ENCODE measurements around the gene FAM131C.
"Not testable (repeated sequence)": the region's sequence is repeated elsewhere in the genome, so short reads cannot be mapped to it uniquely, and the experiment has no call there.

Gene FAM131C, protein sequence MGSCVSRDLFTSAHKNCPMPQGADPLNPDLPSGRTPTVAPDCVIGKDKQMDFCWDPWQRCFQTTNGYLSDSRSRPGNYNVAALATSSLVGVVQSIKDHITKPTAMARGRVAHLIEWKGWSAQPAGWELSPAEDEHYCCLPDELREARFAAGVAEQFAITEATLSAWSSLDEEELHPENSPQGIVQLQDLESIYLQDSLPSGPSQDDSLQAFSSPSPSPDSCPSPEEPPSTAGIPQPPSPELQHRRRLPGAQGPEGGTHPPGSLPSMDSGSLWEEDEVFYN

DNA sequence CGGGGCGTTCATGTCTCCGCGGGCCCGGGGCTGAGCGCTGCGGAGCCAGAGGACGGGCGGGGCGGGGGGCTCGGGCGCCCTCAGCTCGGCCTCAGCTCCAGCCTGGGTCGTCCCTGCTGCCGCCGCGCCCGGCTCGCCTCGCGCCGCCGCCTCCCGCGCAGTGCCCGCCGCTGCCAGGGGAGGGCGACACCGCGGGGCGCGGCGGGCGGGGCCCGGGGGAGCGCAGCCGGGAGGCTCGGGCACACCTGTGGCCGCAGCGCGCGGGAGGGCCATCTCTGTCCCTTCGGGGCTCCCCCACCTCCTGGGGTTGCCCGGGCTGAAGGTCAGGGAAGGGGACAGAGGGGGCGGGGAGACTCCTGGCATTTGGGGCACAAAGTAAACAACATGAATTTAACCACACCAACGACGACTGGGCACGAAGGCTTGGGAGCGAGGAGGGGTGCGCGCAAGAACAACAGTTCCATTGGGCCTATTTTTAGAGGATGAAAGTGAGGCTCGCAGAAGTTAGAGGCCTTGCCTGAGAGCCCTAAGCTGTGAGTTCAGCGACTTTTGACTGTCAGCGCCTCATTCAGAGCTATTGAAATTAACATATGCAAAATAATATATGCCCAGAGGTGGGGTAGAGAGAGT, at the start of gene FAM131C:
FAM131C (minus strand) TSS at position 162 of the 630 bp plus-strand sequence. CDS start 209 bp downstream, outside the sequence.
- peak; percentile 46 for DNase-seq

DNA sequence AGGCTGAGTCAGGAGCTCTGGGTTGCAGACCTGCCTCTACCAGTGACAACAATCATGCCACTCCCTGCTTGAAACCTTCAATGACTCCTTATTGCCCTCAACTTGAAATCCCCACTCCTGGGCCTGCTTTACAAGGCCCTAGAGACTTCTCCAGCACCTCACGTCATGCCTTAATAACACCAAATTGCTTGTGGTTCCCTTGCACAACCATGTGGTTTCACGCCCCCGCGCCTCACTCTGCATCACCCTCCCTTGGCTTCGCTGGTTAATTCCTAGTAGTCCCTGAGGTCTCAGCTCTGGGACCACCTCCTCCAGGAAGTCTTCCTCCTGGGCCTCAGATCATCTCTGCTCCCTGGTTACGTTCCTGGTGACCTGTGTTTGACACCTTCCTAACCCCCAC, 49.5 kb upstream of the FAM131C start:
- no peak for DNase-seq

DNA sequence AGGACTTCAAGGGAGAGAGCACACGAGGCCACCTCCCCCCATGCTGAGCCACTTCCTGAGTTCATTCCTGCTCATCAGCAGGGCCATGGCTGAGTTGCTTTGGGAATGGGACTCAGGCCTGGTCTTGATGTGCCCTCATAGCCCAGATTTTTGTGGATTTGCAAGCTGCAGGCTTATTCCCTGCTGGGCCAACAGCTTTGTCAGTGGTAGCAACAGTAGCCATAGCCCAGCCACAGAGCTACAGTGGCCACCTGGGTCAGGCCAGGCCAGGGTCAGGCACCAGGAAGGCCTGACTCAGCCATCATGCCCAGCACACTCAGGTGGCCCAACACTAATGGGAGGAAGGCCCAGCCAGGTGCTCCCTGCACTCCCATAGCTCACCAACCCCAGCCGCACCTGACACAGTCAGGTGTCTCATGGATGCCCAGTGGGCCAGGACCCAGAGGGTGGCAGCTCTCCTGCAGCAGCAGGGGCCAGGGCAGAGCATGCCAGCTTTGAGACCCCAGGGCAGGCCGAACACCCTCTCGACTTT, 49.0 kb upstream of the FAM131C start:
- DNase-seq: no peak

DNA sequence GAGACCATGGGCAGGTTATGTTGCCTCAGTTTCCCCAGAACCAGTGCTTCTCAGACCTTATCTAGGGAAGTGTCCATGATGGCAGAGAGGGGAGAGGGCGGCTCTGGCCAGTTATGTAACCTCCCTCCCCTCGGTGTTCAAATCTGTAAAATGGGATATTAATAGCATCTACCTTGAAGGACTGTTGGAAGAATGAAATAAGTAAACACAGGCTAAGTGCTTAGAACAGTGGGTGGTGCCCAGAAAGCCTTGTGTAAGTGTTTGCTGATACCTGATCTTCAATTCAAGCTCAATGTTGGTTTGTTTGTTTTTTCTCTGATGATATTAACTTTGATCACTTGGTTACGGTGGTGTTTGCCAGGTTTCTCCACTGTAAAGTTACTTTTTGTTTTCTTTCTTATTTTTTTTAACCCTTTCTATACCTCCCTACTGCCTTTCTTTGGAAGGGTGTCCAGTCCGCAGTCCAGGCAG, 47.5 kb upstream of the FAM131C start:
- DNase-seq: no peak

DNA sequence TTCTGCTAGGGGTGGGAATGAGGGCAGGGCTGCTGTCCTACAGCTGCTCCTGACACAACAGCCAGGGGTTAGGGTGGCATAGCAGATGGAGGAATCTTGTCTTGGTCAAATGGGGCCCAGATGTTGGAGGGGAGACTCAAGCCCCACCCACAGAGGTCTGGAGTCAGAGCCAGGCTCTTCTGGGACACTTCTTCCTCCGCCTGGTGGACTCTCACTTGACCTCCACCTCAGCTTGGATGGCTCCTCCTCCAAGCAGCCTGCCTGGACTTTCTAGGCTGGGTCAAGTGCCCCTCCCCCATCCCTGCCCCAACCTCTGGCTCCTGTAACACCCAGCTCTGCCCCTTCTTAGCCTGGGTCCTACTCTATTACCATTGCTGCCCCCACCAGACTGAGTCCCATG, 47.0 kb upstream of the FAM131C start:
- no peak for DNase-seq

DNA sequence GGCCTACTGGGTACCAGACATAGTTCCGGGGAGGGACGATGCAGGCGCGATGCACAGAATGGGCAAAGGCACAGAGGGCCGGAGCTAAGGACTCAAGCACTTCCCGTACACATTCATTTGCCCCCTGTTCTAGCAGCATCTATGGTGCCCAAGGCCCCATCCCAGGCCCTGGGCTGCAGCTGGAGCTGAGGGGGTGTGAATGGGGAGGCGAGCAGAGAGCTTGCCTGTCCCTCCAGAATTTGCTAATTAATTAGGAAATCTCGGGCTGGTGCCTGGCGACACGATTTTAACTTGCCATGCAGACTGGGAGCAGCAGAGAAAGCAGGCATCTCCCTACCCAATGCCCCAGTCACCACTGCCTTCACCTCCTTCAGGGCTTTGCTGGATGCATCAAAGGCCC, 46.5 kb upstream of the FAM131C start:
- no peak for DNase-seq

DNA sequence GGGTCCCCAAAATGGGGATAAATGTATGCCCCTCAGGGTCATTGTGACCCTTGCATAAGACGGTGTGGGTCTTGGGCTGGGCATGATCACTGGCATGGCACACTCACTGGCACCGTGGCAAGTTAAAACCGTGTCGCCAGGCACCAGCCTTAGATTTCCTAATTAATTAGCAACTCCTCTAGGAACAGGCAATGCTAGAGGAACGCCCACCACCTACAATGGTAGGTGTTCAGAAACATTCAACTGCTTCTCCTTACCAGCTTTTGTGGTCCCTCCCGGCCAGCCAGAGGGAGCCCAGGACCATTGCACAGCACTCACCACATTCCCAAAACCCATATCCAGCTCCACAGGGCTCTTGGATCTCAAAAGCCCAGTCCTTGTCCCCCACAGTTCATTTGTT, 46.1 kb upstream of the FAM131C start:
- DNase-seq: no peak

DNA sequence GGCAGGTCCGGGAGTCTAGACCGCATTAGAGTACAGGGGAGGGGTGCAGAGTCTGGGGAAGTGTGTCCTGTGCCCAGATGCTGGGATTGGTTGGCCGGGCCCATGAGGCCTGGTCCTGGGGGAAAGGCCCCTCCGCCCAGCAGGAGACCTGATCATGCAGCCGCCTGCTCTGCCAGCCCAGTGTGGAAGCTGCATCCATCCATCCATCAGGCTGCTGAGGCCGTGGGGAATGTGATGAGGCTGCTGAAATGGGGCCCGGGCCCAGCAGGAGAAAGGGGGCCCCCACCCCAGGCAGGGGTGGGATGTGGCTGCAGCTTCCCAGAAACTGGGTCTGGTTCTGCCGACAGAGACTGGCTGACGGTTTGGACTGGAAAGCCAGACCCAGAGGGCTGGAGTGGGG, 45.3 kb upstream of the FAM131C start:
- no peak for DNase-seq

DNA sequence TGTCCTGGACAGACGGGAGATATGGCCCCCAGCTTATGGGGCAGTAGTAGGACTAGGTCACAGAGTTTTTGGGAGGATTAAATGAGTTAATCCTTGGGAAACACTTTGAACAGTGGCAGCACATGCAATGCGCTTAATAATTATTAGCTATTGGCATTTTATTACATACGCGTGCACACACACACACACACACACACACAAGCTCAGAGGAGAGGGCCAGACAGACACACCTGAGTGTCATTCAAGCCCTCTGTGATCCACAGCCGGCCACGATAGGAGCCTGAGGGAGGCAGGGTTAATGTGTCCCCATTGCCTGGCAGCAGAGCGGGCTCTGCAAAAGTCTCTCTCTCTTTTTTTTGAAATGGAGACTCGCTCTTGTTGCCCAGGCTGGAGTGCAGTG, 44.5 kb upstream of the FAM131C start:
- no peak for DNase-seq

DNA sequence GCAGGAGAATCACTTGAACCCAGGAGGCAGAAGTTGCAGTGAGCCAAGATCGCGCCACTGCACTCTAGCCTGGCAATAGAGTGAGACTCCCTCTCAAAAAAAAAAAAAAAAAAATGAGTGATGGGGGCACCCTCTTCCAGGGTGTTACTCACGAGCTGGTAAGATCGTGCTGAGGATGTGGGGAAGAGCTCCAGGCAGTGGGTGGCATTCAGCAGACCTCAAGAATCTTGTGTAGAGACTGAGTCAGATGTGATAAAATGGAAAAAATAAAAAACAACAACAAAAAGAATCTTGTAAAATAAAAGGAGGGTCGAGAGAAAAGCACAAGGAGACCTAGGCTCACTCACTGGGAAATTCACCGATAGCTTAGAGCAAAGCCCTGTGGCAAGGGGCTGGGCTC, 43.9 kb upstream of the FAM131C start:
- no peak for DNase-seq

DNA sequence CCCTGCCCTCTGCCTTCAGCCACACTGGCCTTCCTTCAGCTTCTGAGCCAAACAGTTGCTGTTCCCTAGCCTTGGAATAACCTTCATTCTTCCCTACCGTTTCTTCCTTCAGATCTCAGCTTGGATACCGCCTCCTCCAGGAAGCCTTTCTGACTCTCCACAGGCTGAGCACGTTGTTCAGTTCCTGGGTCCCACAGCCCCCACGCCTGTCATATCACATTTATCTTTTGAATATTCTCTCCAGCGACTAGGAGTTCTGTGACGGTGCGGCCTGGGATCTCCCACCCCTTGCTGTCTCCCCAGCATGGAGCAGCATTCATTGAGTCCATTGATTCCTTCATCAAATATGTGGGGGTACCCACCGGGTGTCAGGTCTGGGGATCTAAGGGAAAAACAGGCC, 43.2 kb upstream of the FAM131C start:
- no peak for DNase-seq

DNA sequence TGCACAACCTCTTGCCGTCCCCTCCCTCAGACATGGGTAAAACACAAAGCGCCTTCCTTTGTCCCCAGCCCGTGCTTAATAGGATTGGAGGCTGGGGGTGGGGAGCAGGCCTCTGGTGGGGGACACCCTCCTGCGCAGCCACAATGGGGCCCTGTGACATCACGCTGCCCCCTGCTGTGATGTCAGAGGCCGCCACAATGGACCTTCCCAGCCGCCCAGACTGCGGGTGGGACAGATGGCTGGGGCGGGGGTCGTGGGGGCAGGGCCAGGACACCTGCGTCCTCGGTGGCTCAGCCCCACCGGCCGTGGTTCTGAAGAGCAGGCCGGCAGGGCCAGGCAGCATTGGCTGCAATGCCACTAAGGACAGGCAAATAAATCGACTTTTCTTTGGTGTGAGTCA, 42.6 kb upstream of the FAM131C start:
- DNase-seq: peak; percentile 70

DNA sequence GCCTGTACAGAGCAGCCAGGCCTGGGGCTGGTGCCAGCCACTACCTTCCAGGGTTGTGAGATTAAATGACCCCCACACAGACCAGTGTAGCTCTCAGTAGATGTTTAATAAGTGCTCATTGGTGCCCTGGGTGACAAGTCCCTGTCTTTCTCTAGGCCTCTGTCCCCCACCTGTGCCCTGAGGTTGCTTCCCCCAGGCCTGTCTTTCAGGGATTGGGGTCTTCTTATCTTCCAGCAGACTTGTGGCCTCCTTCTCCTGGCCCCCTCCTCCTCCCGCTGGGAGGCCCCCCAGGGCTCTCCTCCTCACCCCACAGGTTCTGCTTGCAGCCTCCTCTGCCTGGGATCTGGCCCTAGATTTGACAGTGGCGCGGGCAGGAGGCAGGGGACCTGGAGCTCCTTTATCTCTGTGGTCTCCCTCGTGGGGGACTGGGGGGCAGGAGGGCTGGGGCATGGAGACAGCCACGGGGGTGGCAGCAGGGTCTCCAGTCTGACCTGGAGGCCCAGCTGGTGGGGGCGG, 42.1 kb upstream of the FAM131C start:
- DNase-seq: no peak

DNA sequence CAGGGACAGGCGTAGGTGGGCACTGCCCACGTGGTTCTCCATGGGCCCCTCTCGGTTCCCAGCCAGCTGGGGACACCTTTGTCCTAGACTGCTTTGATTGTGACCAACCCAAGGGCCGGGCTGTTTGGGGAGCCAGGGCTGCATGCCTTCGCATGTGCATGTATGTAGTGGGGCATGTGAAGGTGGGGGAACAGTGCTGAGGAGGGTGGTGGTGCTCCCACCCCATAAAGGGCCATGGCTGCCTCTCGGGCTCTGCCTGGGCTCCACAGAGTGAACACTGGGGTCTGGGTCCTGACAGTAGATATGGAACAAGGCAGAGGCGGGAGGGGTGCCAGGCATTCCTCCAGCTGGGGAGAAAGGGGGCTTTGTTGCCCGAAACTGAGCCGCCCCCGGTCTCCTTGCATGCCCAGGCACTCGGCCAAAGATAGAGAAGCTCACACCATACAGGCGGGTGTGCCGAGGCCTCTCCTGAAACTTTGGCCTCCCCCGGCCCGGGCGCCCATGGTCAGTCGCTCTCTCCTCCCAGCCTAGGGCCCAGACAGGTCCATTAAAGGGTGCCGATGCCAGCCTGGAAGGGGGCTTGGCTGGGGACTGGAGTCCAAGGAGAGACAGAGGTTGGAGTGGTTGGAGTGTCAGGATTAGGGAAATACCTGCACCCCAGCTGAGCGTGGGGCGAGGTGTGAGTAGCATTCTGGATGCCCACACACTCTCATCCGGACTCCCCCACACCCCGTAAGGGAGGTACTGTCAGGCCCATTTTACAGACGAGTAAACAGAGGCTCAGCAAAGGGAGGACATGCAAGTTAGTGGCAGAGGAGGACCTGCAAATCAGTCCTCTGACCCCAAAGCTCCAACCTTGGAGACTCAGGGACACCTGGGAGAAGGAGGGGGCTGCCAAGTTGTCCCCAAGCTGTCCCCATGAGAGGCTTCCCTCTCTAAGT, 41.3 kb upstream of the FAM131C start:
- DNase-seq: no peak

DNA sequence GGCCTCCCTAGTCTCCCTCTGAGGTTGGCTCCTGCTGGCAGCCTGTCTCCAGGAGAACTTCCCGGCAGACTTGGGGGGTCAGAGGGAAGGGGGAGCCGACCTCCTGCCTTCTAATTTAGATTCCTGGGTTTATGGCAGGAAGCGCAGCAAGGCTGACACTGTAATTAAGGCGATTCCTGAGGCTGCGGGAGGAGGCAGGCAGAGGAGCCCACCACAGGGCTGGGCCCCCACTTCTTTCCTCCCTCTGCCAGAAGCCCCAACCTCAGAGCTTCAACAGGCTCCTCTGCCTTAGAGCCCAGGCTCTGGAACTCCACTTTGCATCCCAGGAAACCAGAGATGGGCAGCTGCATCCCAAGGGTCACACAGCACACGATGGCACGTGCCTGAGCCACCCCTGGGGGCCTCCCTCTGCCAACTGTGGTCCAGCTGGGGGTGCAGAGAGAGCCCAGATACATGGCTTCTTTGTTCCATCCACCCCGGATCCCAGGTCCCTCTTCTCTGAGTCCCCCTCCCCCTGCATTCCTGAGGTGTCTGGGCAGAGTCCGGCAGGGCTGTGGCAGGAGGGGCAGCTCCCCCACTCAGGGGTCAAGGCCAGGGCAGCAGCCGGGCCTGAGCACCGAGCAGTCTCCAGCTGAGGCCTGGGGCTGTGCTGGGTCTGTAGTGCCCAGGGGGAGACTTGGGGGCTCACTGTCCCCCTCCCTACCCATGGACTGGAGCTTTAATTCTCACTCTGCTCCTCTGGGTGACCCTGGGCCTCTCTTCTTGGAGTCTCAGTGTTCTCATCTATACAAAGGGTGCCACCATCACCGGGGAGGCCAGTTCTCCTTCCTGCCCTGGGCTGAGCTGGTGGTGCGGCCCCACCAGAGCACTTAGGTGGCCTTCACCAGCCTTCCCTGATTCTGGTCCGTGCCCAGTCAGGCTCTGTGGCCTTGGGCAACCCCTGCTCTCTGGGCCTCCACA, 39.4 kb upstream of the FAM131C start:
- no peak for DNase-seq

DNA sequence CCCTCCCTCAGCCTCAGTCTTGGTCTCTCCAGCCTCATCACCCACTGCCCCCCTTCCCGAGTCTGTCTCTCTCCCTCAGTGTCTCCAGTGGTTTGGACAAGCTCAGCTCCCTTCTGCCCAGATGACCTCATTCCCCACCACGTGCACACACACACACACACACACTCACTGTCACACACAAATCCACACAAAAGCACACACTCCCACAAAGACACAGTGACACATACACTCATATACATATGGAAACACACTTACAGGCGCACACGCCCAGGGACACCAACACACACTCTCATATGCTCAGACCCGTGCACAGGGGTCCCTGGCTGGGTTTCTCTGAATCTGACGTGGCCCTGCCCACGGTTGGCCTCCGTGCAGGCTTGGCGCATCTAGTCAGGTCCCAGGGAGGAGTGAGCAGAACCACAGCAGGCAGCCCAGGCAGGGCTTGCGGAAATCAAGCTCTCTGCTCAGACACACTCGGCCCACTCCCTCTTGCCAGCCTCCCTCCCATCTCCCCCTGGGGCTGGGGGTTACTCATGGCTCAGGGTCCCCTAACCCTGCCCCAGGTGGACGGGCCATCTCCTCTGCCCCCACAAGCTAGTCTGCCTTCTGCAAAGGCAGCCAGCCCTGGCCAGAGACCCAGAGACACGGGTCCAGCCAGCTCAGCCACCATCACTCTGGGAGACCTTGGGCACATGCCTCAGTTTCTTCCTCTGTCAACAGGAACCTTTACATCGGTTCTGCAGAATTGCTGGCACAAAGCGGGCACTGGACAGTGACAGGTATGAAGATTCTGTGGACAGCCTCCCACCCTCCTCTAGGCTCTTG, 38.5 kb upstream of the FAM131C start:
- no peak for DNase-seq

DNA sequence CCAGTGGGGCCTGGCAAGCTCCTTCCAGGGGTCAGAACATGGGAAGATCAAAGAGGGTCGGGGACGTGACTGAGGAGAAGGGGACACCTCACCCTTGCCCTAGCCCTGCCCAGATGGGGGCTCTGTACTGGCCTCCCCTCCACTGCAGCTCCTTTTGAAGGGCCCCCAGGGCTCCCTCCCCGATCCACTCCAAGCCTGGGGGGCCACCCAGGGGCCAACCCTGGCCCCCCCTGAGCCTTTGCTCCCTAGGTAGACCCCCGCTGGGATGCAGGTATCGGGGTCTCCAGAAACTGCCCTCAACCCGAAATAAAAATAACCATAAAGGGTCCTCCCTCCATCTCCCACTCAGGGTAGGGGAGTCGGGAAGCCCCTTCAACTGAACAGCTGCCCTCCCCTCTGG, 37.4 kb upstream of the FAM131C start:
- DNase-seq: no peak

DNA sequence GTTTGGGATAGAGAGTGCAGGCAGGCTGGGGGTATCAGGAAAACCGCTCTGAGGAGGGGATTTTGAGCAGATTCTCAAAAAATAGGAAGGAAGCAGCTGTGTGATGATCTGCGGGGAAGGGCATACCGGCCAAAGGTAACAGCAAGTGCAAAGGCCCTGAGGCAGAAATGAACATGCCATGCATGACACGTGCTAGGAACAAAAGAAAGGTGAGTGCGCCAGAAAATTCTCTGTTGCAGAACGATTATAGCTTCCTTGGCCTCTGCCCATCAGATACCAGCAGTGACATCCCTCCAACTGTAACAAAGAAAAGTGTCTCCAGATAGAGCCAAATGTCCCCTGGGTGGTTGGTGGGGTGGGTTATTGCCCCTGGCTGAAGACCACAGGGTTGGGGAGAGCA, 37.0 kb upstream of the FAM131C start:
- DNase-seq: no peak

DNA sequence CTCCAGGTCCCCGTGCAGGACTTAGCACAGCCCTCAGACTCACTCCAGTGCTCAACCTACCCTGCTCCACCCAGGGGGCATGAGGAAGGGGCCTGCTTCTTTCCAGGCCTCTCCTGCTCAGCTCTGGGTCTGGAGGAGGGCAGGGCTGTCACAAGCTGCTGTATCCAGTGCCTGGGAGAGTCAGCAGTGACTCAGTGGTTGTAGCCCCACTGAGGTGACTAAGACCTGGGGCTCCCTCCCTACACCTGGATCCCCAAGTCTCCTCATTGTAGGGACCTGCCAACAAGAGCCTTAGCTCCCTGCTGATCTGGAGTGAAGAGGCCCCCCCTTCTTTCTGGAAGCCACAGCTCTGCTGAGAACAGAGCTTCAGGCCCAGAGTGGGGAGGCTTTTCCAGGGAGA, 36.1 kb upstream of the FAM131C start:
- DNase-seq: no peak

DNA sequence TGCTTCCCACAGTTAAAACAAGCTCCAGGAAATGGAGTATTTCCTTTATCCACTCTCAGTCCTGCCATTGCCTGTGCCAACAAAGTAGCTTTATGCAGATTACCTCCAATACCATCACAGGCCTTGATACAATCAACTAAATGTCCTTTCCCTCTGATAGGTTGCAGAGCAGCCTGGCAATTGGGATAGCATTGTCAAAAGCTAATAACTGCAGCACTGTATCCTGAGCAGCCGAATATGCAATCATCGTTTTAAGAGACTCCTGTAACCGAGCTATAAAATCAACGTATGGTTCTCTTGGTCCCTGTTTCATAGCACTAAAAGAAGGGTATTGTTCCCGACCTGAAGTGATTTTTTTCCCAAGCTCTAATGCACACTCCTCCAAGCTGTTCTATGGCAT, 33.6 kb upstream of the FAM131C start:
- not testable (repeated sequence) for DNase-seq

DNA sequence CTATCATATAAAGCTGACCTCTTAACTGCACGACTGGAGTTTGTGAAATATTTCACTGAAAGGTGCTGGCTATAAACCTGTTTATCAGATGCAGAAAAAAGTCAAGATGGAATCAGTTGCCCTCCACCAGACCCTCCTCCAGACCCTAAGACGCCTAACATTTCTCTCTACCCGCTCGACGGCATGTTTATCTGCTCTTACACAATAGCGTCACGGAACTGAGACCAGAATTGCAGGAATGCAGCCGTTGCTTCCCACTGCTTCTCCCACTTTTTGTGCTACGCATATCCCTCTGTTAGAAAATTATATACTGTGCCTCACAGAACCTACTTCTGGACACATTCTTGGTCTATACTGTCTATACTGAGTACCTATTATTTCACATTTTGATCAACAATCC, 28.2 kb upstream of the FAM131C start:
- DNase-seq: no peak
